Stomach (tissue), 4 donors: Measurements from ENCODE around the gene LRIF1.

ENCODE experiments used
- POLR2AphosphoS5 ChIP-seq, 3 donors: sonication (generic); formaldehyde crosslinking; IDR thresholded peaks; one replicate each; pipeline ENCODE4 v1.6.1; 2016; ENCODE audit warnings: antibody characterized with exemption in 3 of 3
- TF ChIP-seq, protein P1 (sequence below), 7 experiments: fragments of 450-650 bp in 4 of 7; fragments of 200-600 bp in 3 of 7; sonication (generic) in 3 of 7; IDR thresholded peaks; one replicate each; pipeline ENCODE4 v1.5.1; 2016 to 2019; ENCODE audit warnings: antibody characterized with exemption in 7 of 7, control low read depth in 2 of 7, mild to moderate bottlenecking in 1 of 7

DNA sequence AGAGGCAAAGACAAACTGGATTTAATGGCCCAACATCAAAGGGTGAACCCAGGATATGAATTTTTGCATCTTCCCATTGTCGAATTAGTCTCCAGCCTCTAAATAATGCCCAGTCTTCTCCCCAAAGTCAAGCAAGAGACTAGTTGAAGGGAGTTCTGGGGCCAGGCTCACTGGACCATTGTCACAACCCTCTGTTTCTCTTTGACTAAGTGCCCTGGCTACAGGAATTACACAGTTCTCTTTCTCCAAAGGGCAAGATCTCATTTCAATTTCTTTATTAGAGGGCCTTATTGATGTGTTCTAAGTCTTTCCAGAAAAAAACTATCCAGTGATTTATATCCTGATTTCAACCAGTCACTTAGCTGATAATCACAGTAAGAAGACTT is 64.3 kb downstream of the LRIF1 start:
- TF ChIP-seq POLR2AphosphoS5 (IDR thresholded peaks at IDR 0.05), result no peak
- TF ChIP-seq, protein P1, sequence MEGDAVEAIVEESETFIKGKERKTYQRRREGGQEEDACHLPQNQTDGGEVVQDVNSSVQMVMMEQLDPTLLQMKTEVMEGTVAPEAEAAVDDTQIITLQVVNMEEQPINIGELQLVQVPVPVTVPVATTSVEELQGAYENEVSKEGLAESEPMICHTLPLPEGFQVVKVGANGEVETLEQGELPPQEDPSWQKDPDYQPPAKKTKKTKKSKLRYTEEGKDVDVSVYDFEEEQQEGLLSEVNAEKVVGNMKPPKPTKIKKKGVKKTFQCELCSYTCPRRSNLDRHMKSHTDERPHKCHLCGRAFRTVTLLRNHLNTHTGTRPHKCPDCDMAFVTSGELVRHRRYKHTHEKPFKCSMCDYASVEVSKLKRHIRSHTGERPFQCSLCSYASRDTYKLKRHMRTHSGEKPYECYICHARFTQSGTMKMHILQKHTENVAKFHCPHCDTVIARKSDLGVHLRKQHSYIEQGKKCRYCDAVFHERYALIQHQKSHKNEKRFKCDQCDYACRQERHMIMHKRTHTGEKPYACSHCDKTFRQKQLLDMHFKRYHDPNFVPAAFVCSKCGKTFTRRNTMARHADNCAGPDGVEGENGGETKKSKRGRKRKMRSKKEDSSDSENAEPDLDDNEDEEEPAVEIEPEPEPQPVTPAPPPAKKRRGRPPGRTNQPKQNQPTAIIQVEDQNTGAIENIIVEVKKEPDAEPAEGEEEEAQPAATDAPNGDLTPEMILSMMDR (IDR thresholded peaks at IDR 0.05), result no peak
